AML-193 (cell line): Measurements from ENCODE around the gene DCTN2.
"Not testable (repeated sequence)": the region's sequence is repeated elsewhere in the genome, so short reads cannot be mapped to it uniquely, and the experiment has no call there.

ENCODE experiments used
- DNase-seq, 2 experiments: peaks; one replicate each; lab custom pipeline; 2025; lab: John Stamatoyannopoulos, UW

The DCTN2 gene

DNA sequence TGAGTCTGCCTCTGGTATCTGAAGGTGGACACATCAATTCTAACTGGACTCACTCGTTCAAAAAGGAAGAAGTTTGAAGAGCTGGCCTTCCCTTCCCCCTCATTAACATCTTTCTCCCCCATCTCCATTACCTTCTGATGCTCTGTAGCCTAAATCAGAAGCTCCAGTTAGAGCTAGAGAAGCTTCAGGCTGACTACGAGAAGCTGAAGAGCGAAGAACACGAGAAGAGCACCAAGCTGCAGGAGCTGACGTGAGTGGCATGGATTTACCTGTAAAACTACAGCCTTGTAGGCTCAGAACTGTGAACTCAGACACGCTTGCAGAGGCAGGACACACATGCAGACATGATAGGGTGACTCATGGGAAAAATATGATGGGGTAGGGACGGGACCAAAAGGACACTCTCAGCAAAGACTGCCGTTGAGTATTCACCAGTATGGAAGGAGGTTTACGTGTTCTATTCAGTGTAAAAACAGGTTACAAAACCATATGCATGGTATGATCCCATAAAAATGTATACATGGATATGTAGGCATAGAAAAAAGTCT, 29.7 kb upstream of the DCTN2 start:
- no peak for DNase-seq

DNA sequence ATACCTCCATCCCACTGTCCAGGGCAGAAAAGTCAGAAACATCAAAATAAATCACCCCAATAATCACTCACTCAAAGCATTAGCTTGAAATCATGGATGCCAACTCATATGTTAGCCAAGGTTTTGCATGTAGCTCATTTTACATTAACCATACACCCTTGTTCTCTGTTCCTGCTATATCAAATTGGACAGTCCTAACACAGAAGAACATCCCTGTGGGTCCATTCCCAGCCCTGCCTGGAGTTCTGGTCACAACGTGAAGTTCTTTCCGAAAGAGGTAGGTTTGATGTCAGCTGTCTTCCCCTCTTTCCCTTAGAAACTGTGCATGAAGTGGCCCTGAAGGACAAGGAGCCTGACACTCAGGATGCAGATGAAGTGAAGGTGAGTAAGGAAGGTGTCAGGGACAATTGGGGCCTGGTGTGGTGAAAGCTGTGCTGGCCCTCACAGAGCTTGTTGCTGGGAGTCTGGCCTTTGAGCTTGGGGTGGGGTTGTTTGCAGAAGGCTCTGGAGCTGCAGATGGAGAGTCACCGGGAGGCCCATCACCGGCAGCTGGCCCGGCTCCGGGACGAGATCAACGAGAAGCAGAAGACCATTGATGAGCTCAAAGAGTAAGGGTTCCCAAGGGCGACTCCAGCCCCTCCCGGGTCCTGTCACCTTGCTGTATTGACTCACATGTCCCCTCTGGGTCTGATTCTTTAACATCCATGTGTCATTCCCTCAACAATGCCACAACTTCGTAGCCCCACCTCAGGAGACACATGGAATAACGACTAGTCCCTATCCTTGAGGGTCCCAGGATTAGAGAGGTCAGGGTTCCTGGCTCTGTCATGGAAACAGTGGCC, 29.0 kb upstream of the DCTN2 start:
- DNase-seq, result no peak

DNA sequence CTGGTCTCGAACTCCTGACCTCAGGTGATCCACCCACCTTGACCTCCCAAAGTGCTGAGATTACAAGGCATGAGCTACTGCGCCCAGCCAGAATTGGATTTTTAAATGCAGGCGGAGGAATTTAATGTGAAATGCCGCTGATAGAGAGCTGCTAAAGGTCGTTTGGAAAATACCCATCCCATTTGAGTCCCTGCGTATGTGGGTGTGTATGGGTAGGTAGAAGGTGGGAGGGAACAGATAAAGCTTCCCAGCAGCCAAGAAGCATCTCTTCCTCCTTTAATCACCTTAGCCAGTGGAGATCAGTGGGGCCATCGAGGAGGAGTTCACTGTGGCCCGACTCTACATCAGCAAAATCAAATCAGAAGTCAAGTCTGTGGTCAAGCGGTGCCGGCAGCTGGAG, 27.8 kb upstream of the DCTN2 start:
- no peak for DNase-seq

DNA sequence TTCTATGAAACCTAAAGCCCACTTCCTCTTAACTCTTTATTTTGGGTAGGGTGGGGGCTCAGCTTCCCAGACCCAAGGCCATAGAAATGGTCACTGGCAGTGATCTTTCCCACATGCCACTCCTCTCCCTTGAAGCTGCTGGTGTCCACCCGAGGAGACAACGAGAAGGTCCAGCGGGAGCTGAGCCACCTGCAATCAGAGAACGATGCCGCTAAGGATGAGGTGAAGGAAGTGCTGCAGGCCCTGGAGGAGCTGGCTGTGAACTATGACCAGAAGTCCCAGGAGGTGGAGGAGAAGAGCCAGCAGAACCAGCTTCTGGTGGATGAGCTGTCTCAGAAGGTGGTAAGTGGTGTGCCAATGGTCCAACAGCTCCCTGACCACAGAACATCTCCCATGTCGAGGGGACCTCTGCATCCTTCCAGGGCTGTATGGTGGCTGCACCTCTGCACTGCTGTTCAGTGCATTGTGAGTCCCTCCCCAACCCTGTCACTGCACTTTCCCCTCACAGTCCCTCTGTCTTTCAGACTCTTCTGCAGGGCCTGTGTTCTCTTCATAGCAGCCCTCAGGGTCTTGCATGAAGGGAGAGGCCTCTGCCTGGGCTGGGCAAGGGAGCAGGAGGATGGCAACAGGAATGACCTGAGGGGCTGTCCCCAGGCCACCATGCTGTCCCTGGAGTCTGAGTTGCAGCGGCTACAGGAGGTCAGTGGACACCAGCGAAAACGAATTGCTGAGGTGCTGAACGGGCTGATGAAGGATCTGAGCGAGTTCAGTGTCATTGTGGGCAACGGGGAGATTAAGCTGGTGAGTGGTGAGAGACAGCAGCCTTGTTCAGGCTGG, 25.2 kb upstream of the DCTN2 start:
- no peak for DNase-seq

DNA sequence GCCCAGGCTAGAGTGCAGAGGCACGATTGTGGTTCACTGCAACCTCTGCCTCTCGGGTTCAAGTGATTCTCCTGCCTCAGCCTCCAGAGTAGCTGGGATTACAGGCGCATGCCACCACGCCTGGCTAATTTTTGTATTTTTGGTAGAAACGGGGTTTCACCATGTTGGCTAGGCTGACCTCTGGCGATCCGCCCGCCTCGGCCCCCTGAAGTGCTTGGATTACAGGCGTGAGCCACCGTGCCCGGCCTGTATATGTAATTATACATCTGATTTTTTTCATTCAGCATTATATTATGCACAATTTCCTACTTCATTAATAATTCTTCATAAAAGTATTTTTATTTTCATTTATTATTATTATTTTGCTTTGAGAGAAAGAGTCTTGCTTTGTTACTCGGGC, 23.4 kb upstream of the DCTN2 start:
- not testable (repeated sequence) for DNase-seq

DNA sequence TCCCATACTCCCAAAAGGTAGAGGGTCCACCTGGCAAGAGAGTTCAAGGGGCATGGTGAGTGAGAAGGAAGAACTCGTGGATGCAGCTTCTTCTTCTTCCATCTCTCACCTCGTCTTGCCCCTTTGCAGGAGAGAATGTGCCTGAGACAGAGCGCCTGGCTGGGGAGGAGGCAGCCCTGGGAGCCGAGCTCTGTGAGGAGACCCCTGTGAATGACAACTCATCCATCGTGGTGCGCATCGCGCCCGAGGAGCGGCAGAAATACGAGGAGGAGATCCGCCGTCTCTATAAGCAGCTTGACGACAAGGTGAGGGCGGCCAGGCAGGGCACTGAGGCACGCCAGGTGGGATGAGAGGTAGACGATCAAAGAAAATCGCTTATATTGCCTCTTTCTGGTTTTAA, 22.9 kb upstream of the DCTN2 start:
- no peak for DNase-seq

DNA sequence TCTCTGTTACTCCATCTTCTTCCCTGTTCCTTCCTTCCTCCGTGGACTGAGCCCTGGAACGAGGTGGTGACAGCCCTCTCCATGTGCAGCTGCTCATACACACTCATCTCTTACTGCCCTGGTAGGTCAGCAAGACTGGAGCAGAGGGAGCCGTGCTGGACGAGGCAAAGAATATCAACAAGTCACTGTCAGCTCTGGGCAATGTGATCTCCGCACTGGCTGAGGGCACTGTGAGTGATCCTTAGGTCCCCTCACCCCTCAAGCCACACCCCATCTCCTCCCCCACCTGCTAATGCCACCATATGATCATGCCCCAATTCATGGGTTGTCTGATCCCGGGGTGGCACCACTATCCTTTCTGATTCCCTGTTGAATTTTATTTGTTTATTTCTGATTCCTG, 21.8 kb upstream of the DCTN2 start:
- DNase-seq, result no peak

DNA sequence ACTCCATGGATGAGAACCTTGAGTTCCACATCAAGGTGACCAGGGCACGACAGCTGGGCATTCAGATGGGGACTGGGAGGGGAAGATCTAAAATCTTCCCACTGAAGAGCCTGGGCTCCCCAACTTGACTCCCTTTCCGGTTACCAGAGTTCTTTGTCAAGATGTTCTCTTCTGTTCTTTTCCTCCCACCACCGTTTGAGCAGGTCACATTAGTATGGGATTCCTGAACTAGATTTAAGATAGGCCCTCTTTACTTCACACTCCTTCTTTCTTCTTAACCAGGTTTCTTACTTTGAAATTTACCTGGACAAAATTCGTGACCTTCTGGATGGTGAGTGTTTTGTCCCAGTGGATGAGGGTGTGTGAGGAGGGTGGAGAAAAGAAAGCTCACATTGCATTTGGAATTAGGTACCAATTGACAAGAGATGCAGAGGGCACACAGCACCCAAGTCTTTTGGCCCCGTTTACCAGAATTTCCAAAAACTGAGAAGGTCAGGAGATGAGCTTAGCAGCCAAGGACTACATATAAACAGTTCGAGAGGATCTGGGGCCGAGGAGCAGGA, 17.3 kb upstream of the DCTN2 start:
- DNase-seq, result no peak

DNA sequence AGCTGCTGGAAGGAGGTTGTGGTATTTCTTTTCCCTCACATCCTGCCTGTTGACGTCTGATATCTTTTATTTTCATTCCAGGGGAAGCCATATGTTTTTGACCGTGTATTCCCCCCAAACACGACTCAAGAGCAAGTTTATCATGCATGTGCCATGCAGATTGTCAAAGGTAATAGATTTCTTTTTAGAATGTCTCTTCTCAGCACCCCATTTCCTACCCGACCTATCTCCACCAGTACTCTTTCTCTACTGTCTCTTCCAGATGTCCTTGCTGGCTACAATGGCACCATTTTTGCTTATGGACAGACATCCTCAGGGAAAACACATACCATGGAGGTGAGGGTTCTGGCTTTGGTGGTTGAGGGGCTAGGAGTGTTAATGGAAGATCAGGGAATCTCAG, 16.4 kb upstream of the DCTN2 start:
- DNase-seq, result no peak

DNA sequence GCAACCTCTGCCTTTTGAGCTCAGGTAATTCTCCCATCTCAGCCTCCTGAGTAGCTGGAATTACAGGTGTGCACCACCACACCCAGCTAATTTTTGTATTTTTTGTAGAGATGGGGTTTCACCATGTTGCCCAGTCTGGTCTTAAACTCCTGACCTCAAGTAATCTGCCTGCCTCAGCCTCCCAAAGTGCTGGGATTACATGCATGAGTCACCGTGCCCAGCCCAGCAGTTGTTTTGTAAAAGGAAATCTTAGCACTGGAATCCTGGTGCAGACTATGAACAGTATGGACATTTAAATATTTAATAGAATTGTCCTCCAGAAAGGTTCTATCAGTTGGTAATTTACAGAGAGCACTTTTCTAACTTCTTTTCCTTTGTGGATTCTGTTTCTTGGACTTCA, 14.1 kb upstream of the DCTN2 start:
- DNase-seq, result not testable (repeated sequence)

DNA sequence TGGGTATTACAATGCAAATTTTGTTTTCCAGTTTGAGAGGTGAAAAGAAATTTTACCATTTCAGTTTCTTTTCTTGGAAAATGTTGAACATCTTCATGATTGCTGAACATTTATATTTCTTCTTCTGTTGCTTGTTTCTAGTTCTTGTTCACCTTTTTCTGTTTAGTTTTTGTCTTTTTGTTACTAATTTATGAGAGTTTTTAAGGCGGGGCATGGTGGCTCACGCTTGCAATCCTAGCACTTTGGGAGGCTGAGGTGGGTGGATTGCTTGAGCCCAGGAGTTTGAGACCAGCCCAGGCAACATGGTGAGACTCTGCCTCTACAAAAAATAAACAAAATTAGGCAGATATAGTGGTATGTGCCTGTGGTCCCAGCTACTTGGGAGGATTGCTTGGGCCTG, 13.5 kb upstream of the DCTN2 start:
- no peak for DNase-seq

DNA sequence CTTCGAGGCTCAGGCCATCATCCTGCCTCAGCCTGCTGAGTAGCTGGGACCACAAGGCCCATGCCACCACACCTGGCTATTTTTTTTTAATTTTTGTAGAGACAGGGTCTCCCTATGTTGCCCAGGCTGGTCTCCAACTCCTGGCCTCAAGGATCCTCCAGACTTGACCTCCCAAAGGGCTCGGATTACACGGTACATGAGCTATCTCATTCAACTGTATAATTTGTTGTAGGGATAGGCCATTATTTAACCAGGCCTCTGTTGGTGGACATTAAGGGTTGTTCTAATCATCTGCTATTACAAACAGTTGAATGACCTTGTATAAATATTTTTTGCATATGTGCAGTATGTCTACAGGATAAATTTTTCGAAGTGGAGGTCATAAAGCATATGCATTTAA, 11.9 kb upstream of the DCTN2 start:
- DNase-seq, result no peak

DNA sequence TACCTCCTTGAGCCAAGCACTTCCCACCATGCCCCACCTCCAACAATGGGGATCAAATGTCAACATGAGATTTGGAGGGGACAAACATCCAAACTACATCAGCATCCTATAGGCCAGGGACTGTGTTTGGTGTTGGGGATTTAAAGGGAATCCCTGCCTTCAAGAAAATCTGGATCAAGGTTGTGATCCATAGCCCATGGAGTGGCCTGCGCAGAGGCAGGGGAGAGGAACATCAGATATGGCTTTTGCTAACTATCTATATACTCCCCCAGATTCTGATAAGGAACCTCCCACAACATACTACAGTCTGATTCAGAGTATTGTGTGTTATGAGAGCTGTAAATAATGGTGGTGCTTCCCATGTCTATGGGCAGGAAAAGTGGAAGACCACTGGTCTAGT, 7.9 kb upstream of the DCTN2 start:
- no peak for DNase-seq

DNA sequence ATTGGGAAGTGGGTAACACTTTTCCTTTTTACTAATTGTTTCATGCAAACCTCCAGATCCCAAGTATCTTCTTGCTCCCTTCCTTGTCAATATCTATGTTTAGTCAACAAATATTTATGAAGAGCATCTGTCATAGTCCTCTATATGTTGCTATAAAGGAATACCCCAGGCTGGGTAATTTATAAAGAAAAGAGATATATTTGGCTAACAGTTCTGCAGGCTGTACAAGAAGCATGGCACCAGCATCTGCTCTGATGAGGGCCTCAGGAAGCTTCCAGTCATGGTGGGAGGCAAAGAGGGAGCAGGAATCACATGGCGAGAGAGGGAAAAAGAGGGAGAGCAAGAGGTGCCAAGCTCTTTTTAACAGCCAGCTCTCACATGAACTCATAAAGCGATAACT, 7.5 kb upstream of the DCTN2 start:
- no peak for DNase-seq

DNA sequence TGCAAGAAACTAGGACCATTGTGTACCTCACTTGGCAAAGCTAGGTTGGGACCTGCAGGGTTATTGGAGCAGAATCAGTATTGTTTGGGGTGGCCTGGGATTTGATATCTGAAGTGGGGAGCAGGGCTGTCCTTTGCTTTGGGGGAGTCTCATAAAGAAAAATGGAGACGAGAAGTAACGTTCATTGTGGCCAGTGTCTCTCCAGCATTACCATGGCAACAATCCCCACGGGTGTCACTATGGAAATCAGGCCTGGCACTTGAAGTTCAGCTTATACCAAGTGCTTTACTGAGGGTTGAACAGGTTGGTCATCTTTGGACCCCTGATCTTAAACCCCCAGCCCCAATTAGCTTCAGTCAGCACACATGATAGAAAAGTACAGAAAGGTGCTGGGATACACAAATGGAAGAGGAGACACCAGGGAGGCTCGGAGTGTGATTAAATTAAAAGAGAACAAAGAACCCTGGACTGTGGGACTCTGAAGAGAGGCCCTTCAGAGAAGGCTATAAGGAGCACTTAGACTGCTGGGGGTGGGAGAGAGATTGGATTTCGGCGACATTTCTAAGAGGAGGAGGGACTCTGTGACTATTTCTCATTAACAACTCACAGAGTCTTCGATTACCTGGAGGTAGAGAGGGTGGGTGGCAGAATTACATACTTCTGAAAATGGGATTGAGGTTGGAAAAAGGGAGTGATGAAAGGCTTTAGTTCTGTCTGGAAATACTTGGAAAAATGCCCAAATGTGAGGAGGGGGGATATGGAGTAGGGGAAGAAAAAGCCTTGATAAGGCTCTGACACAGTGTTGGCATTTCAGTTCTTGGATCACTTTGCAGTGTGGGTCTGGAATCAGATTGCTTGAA, 6.6 kb upstream of the DCTN2 start:
- no peak for DNase-seq

DNA sequence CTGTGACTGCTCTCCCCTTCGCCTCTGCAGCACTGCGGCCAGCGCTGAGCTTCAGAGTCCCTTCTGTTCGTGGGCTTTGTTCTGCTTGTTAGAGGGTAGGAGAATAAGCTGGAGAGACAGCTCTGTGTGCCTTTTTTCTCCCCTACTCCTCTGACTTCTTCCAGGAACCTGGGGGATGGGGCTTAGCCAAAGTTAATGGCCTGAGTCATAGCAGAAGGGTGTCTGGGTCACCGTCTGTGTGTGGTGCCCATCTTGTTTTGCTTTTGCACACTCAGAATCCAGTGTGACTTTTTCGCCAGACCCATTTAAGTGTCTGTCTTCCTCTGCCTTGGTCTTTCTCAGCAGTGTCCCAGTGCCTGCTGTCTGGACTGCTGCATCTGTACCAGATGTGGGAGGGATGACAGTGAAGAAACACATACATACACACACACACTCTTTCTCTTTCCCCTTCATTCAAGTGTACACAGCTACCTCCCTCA, 5.9 kb upstream of the DCTN2 start:
- no peak for DNase-seq

DNA sequence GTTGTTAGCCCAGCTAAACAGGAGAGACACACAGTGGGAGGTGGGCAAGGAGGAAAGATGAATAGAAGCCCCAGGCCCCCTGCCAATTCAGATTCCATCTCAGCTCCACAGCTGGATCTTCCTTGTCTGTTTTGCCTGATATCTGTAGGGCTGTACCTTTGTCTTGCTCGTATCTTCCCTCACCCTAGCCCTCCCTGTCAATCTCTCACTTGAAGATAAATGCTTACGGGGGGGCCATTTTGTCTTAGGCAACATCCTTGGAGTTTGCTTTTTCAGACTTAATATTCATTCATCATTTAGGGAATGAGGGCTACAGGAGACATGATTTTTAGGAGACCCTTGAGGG, 5.3 kb upstream of the DCTN2 start:
- DNase-seq, result no peak

DNA sequence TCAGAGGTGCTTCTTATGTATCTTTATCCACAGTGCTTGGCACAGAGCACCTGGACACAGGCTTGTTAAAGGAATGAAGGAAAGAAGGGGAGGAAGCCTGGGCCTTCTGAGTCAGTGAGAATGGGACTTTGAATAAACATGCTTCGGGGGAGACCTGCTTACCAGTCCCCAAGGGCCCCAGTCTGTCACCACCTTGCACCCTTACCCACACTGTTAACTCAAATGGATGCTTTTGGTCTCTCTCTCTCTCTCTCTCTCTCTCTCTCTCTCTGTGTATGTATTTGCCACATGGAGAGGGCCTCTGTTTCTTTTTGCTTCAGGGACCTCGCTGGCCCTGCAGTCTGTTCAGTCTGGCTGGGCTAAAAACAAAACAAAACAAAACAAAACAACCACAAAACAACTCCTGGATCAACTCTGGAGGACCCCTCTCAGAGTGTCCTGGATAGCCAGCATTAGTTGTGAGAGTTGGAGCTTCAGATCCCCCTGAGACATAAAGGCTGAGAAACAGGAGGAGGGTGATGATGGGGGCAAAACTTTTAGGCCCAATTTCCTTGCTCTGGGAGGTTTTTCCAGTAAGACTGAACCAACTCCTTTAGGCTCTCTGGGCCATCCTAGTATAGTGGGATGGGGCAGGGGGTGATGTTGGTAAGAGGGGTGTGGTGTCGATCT, 4.8 kb upstream of the DCTN2 start:
- no peak for DNase-seq

DNA sequence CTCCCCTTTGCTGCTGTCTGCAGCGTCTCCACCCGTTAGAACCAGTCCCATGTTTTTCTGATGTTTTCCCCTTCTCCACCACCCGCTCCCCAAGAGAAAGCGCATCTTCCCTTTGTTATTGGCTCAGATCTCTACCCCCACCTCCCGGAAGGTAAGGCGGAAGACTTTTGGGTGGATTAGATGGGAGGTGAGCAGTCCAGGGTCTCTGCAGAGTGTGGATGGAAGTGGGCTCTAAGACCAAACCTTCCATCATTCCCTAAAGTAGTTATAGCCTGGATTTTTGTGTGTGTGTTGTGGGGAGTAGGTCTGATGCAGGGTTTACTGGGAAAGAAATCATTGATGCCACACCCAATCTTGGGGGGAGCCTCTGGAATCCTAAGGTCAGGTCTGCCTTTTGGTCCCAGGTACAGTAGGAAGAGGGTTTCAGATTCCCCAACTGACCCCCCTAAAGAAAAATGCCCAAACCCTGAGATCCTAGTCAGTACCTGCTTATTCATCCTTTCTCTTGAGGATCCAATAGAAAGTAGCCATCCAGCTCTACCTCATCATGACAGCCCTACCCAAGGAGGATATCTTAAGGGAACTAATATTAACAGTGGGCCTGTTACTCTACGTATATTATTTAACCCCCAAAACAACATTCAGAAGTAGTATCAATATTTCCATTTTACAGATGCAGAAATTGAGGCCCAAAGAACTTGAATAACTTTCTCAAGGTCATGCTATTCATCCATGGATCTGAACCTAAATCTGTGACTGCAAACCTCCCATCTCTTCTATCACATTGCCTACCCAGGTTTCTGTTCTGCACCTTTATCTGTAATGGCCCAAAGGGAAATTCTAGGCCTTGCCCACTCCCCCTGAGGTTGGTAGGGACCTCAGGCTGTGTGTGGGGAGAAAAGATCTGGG, 3.9 kb upstream of the DCTN2 start:
- DNase-seq, result no peak
